ENCODE results near the gene TMX3. TPM values are rescaled to one million over a fixed set of nuclear protein-coding genes. Genes with fewer than 3 reads are reported as not detected.

Gene TMX3
- total RNA-seq, 1 donor, result 94.5 TPM

- Histone ChIP-seq H3K79me2 (ENCODE audit: insufficient read depth, low read length) (peaks cover 44% of the 10 kb centered on the region), H3K27ac (ENCODE audit: low read depth, low read length) (peak overlapping the region; percentile 81), H3K4me1 (ENCODE audit: insufficient read depth, low read length) (peaks cover 6% of the 10 kb centered on the region), H3K4me2 (ENCODE audit: insufficient read depth, low read length) (peak overlapping the region; percentile 95), H3K27me3 (ENCODE audit: insufficient read depth, low read length) (no peaks in the 10 kb centered on the region), H4K20me1 (ENCODE audit: insufficient read depth, low read length) (no peaks in the 10 kb centered on the region), H2AFZ (ENCODE audit: low read length) (no peak overlapping the region), H3K9me3 (ENCODE audit: low read depth, low read length) (no peaks in the 10 kb centered on the region), H3K4me3 (ENCODE audit: insufficient read depth, low read length) (peak overlapping the region; percentile 94), H3K36me3 (ENCODE audit: insufficient read depth, low read length) (peaks cover 42% of the 10 kb centered on the region)
- no peak for TF ChIP-seq CTCF (IDR thresholded peaks at IDR 0.05; ENCODE audit: extremely low read depth, low read depth, low read length)
- no peak for DNase-seq (ENCODE audit: insufficient read length, low spot score, missing footprints)
These were observed 1.1 kb downstream of the TMX3 start for GRCh38 chr18:68713796-68714195.

- Histone ChIP-seq H3K36me3 (ENCODE audit: insufficient read depth, low read length) (peaks cover 44% of the 10 kb centered on the region), H2AFZ (ENCODE audit: low read length) (no peak overlapping the region), H4K20me1 (ENCODE audit: insufficient read depth, low read length) (no peaks in the 10 kb centered on the region), H3K9me3 (ENCODE audit: low read depth, low read length) (no peaks in the 10 kb centered on the region), H3K4me1 (ENCODE audit: insufficient read depth, low read length) (peaks cover 6% of the 10 kb centered on the region), H3K79me2 (ENCODE audit: insufficient read depth, low read length) (peaks cover 46% of the 10 kb centered on the region), H3K27me3 (ENCODE audit: insufficient read depth, low read length) (no peaks in the 10 kb centered on the region), H3K4me3 (ENCODE audit: insufficient read depth, low read length) (no peak overlapping the region), H3K27ac (ENCODE audit: low read depth, low read length) (no peak overlapping the region), H3K4me2 (ENCODE audit: insufficient read depth, low read length) (peak overlapping the region; percentile 95)
- no peak for DNase-seq (ENCODE audit: insufficient read length, low spot score, missing footprints)
- no peak for TF ChIP-seq CTCF (IDR thresholded peaks at IDR 0.05; ENCODE audit: extremely low read depth, low read depth, low read length)
These were observed 1.8 kb downstream of the TMX3 start for GRCh38 chr18:68713131-68713530.

GRCh38 chr18:68707646-68708045 is 7.3 kb downstream of the TMX3 start:
- no peak overlapping the region for H3K27ac ChIP-seq (ENCODE audit: low read depth, low read length)
- H2AFZ ChIP-seq (ENCODE audit: low read length), result no peak overlapping the region
- no peak overlapping the region for H3K4me3 ChIP-seq (ENCODE audit: insufficient read depth, low read length)
- no peaks in the 10 kb centered on the region for H3K27me3 ChIP-seq (ENCODE audit: insufficient read depth, low read length)
- H3K4me1 ChIP-seq (ENCODE audit: insufficient read depth, low read length), result peaks cover 14% of the 10 kb centered on the region
- DNase-seq (ENCODE audit: insufficient read length, low spot score, missing footprints), result no peak
- H4K20me1 ChIP-seq (ENCODE audit: insufficient read depth, low read length), result peaks cover 8% of the 10 kb centered on the region
- no peaks in the 10 kb centered on the region for H3K9me3 ChIP-seq (ENCODE audit: low read depth, low read length)
- H3K36me3 ChIP-seq (ENCODE audit: insufficient read depth, low read length), result peaks cover 42% of the 10 kb centered on the region
- peaks cover 37% of the 10 kb centered on the region for H3K79me2 ChIP-seq (ENCODE audit: insufficient read depth, low read length)
- TF ChIP-seq CTCF (IDR thresholded peaks at IDR 0.05; ENCODE audit: extremely low read depth, low read depth, low read length), result no peak
- H3K4me2 ChIP-seq (ENCODE audit: insufficient read depth, low read length), result no peak overlapping the region

GRCh38 chr18:68705119-68705518 is 9.8 kb downstream of the TMX3 start:
- no peak overlapping the region for H3K4me3 ChIP-seq (ENCODE audit: insufficient read depth, low read length)
- H3K27me3 ChIP-seq (ENCODE audit: insufficient read depth, low read length), result no peaks in the 10 kb centered on the region
- H3K4me2 ChIP-seq (ENCODE audit: insufficient read depth, low read length), result no peak overlapping the region
- H3K4me1 ChIP-seq (ENCODE audit: insufficient read depth, low read length), result peaks cover 14% of the 10 kb centered on the region
- no peak overlapping the region for H2AFZ ChIP-seq (ENCODE audit: low read length)
- peaks cover 33% of the 10 kb centered on the region for H3K79me2 ChIP-seq (ENCODE audit: insufficient read depth, low read length)
- no peak overlapping the region for H3K27ac ChIP-seq (ENCODE audit: low read depth, low read length)
- H3K9me3 ChIP-seq (ENCODE audit: low read depth, low read length), result no peaks in the 10 kb centered on the region
- TF ChIP-seq CTCF (IDR thresholded peaks at IDR 0.05; ENCODE audit: extremely low read depth, low read depth, low read length), result no peak
- H4K20me1 ChIP-seq (ENCODE audit: insufficient read depth, low read length), result peaks cover 8% of the 10 kb centered on the region
- no peak for DNase-seq (ENCODE audit: insufficient read length, low spot score, missing footprints)
- H3K36me3 ChIP-seq (ENCODE audit: insufficient read depth, low read length), result peaks cover 21% of the 10 kb centered on the region
